GM18517 (cell line): Measurements from ENCODE around the gene PAQR7.

Experiments
- ATAC-seq: cut with Tn5 transposase; IDR thresholded peaks from one replicate; pipeline ENCODE4 v1.9.1; 2021; ENCODE audit warnings: mild to moderate bottlenecking, moderate library complexity; ENCODE audit not compliant: unreplicated experiment

PAQR7 gene, protein sequence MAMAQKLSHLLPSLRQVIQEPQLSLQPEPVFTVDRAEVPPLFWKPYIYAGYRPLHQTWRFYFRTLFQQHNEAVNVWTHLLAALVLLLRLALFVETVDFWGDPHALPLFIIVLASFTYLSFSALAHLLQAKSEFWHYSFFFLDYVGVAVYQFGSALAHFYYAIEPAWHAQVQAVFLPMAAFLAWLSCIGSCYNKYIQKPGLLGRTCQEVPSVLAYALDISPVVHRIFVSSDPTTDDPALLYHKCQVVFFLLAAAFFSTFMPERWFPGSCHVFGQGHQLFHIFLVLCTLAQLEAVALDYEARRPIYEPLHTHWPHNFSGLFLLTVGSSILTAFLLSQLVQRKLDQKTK

DNA sequence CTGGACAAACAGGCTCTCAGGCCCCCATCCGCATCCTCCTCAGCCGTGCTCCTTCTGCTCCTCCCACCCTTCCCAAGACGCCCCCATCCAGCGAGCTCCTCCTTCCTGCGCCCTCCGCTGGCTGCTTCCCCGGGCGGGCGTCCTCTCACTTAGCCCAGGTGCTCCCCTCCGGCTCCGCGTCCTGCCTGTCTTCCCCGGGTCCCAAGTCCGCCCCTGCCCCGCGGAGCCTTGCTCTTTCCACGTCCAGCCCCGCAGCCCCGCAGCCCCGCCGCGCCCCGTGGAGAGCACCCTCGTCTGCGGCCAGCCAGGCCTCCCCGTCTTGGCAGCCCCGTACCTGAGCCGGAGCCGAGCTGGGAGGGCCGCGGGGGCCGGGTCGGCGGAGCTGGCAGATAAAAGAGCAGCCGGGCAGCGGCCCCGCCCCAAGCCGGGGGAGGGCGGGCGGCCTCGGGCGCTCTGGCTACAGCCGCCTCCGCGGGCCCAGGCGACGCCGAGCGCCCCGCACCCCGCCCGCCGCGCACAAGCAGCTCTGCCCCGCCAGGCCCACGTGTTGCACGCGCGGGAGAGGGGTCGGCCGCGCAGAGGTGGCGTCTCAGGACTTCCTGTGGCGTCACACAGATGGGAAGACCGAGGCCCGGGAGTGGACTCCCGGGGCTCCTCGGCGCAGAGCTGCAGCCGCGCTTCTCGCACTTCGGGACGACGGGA is at the start of gene PAQR7:
Gene PAQR7 (minus strand): TSS at position 555 of the 702 bp plus-strand sequence. CDS start 11,869 bp downstream, outside the sequence.
- ATAC-seq, result no peak

DNA sequence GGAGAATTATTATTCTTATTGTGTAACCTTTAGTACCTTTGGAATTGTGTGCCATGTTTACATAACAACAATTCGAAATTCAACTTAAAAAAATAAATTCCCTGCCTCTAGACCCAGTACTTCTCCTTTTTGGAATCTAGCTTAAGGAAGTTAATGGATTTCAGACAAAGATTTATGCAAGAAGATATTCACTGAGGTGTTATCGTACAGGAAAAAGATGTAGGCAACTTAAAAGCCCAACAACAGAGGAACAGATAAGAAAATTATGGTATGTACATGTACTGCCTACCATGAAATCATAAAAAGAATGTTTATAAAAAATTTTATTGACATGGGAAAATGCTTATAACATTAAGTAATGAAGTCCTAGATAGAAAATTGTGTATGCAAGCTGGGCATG is 48.9 kb upstream of the PAQR7 start:
- no peak for ATAC-seq

DNA sequence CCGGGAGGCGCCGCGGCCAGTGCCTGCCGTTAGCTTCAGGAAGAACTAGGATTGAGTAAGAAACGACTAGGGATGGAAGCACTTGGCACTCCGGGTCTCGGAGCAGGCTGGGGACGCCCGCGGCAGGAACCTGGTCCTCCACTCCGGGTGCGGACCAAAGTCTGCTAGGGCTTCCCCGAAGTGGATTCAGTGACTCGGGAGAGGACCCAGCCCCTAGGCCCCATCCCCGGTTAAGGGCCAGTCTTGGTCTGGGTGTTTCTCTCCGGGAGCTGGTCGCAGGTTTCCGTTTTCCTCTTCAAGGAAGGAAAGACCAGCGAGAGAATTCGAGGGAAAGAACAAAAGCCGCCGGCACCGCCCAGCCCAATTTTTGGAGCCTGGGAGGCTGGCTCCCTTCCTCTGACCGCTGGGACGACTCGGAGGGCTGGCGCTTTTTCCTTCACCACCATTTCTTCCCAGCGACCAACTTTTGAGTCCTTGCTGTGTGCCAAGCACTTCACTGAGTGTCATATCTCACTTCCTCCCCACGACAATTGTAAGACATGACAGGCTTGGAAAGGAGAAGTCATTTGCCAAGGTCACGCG is 47.6 kb upstream of the PAQR7 start:
- no peak for ATAC-seq

DNA sequence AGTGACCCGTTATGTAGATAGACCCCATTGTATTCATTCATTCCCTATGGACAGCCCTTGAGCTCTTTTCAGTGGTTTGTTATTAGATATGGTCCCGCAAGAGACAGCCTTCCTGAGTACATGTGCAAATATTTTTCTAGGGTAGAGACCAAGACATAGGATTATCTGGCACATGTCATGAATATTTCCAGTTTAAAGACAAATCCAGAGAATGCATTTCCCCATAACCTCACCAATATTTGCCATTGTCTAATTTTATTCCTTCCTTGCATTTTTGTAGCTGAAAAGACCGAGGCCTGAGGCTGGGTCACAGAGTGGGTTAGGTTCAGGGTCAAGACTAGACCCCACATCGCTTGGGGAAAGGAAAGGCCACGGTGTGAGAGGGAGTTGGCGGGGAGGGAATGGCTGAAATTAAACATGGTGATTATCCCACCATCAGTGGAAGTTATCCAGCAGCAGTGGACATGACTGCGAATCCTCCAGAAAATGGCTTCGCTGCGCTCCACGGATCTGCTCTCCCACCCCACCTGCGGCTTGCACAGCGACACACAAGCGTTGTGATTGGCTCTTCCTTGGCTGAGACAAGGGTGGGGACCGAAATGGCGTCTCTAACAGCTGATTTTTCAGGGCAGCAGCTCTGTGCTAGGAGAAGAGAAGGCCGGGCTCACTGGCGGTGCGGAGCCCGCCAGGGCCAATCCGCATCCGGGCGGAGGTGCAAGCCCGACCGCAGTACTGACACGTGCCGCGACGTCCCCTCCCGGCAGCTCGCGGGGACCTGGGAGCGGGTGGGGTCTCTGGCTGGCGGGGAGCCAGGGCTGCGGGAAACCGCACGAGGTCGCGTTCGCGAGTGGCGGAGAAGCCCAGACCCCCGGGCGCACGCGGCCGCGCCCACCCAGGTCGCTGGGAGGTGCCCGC is 46.8 kb upstream of the PAQR7 start:
- ATAC-seq, result no peak

DNA sequence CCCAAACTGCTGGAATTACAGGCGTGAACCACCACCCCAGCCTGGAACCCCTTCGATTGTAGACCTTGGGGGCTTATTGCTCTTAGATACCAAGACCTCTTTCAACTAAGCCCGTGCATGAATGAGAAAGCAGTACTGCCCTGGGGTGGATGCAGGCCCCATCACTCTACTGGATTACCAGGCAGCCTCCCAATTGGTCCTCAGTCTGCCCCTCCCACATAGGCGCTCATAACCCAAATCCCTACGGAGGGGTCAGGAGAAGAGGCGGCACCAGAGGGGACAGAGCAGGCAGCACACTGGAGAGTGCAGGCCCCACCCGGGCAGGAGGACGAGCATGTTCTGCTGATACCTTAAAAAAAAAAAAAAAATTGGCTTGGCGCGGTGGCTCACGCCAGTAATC is 43.1 kb upstream of the PAQR7 start:
- ATAC-seq, result no peak

DNA sequence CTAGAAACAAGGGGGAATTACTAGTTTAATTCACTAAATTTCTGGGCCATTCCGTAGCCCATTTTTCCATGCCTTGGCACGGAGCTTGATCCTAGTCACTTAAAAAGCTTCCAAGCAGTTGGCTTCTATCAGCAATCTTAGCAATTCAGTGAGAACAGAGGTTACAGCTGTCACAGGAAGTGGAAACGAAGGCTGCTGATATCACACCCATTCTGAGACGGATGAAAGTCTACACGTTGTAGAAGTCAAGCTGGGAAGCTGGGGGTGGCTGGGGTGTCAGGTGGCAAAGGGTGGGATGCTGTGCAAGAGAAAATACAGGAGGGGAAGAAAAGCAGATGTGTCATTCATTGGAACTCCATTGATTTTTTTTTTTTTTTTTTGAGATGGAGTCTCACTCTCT is 42.5 kb upstream of the PAQR7 start:
- no peak for ATAC-seq

DNA sequence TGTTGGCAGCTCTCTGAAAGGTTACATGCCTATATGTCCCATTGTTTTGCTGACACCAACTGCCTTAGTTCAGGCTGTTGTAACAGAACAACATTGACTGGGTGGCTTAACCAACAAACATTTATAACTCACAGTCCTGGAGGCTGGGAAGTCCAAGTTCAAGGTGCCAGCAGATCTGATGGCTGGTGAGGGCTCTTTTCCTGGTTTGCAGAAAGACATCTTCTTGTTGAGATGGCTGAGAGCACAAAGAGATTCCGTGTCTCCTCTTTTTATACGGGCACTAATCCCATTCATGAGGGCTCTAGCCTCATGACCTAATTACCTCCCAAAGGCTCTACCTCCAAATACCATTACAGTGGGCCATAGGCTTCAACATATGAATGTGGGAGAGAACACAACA is 41.0 kb upstream of the PAQR7 start:
- no peak for ATAC-seq

DNA sequence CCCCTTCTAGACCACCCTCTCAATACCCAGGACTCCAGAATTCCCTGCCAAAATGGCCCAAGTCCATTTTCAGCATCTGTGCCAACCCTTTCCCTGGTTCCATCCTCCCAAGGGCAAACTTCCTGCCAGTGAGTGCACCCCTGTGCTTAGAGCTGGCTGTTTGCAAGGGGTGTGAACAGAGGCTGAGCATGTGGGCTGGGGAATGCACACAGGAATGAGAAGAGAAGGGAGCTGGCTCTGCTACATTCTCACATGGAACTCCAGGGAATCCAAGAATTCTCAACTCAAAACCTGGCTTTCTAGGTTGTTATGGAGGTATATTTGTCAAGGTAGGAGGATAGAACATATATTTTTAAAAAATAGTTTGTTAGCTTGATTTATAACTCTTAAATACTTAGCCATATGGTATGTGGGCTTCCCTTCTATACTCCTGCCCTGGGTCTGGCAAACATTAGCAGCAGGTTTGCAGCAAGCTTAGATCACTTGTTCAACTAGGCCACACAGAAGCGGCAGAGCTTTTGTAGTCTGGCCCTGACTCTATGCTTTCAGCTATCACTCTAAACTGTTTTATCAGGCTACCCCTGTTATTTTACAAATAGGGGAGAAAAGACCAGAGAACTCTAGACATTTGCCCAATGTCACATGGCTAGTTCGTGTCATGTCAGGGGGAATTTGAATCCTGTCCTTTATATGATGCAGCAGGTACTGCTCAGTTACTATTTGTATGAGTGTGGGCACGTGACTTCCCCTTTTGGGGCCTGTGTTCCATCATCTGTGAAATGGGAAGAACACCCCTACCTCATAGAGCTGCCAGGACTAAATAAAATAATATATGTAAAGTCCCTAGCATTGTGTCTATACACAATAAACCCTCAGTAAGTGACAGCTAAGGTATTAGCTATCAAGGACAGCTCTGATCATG is 38.8 kb upstream of the PAQR7 start:
- ATAC-seq, result no peak

DNA sequence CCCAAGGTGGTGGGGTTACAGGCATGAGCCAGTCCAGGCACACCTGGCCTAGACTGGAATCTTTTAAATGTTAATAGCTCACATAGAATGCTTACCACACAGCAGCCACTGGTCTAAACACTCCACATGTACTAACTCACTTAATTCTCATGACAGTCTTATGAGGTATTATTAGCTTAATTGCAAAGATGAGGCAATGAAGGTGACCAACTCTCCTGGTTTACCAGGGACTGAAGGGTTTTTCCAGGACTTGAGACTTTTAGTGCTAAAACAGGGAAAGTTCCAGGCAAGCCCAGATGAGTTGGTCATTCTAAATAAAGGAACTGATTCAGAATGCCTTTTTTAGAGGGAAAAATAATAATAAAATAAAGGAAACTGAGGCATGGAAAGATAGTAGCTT is 37.7 kb upstream of the PAQR7 start:
- no peak for ATAC-seq

DNA sequence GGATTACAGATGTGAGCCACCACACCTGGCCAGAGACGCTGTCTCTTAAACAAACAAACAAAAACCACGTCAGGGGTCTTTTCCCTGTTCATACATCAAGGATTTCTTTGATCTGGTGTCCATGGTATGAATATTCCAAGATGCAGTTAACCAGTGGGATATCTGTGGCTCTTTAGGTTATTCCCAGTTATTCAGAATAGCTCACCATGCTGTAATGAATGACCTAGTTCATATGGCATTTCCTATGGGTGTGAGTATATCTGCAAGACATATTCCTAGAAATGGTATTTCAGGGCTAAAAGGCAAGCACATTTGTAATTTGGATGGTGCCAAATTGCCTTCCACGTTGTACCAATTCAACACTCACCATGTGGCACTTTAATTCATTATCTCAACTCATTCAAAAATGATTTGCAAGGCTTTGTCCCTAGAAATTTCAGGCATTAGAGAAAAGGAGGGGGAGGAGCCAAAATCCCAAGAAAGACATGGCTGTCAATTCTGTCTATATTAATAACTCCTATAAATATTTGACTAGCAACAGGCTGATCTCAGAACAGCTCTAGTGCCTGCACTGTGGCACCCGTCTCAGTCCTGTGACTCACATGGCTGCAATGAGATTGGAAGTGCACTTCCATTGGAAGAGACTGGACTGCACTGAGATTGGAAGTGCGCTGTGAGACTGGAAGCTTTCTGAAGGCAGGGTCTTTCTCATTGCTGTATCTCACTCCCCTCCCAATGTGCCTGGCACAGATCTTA is 36.7 kb upstream of the PAQR7 start:
- no peak for ATAC-seq

DNA sequence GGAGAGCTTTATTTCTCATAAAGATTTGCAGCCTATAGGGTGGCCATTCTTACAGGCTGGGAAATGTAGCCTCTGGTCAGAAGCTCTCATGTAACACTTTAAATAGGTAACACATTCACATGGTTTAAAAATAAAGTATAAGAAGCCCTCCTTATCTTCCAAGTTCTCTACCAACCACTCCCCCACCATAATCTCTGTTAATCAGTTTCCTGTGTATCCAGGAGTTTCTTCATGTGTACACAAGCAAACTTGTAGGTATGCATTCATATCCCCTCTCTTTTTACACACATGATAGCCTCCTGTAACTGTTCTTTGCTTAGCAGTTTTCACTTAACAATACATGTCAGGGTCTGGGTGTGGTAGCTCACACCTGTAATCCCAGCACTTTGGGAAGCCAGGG is 35.7 kb upstream of the PAQR7 start:
- ATAC-seq, result no peak

DNA sequence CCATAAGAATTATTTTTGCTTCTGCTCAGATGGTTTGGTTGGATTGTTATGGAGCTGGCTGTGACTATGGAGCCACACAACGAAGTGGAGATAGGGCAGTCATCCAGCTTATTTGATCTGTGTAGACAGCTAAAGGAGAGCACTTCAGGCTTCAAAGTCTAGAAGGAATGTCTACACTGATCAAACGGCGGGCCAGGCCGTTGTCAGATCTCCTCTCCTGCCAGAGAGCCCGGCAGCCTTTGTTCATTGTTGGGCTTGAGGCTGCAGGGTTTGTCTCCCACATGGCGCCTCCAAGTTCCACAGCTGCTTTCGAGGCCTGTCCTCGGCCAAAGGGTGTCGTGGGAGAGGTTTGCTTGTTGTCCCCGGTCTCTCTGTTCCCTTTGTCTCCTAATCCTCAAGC is 33.5 kb upstream of the PAQR7 start:
- no peak for ATAC-seq

DNA sequence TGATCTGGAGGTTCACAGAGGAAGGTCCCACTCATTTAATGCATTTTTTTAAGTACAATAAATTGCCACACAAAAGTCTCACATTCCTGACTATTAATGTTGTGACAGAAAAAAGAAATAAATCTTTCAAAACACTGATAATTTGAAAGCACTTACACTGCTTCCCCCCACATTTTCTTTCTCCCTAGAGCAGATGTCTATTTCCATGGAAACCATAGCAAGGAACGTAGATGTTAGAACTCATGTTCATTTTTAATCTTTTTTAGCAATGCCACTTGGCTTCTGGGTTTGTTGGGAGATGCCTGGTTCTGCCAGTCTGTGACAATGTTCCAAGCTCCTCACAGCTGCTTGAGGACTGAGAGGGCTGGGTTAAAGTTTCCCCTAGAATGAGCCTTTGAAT is 32.7 kb upstream of the PAQR7 start:
- no peak for ATAC-seq

DNA sequence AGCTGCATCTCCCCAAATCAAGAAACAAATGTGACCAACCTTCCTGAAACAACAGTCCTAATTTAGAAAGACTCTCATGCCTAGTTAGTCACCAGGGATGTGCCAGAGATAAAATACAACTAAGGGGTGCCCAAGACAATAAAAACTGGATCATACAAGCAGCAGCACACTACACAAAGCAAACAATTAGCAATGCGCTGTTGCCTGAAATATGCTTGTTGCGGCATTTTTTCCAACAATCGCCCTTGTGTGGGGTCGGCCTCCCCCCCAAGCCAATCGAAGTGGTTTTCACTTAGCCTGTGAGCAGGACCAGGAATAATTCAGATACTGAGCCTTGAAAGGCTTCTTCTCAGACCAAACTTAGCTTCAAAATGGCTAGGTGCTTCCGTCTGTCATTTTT is 32.1 kb upstream of the PAQR7 start:
- no peak for ATAC-seq

DNA sequence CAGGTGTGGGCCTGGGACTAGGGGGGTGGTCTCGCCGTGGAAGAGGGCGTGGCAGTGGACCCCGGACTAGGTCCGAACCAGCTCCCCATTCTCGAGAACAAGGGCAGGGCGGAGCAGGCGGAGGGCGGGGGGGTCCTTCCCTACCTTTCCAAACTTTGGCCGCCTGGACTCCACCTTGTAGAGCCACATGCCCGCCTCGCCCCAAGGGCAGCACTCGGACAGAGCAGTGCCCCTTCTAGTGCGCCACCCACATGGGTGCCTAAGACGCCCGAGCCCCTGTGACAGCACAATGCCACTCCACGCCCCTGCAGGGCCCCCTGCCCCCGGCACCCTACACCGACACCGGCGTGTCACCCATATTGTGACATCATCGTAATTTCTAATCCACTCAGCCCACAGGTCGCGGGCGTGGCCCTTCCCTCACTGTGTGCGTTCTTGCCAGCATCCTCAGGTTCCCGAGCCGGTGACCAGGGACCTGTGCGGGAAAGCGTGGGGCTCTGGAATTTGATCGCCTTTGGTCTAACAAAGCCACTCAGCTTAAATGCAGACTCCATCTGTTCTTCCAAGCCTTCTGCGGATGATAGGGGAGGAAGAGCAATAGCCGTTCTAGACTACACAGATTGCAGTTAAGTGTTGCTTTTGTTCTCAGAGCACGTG is 31.3 kb upstream of the PAQR7 start:
- no peak for ATAC-seq

DNA sequence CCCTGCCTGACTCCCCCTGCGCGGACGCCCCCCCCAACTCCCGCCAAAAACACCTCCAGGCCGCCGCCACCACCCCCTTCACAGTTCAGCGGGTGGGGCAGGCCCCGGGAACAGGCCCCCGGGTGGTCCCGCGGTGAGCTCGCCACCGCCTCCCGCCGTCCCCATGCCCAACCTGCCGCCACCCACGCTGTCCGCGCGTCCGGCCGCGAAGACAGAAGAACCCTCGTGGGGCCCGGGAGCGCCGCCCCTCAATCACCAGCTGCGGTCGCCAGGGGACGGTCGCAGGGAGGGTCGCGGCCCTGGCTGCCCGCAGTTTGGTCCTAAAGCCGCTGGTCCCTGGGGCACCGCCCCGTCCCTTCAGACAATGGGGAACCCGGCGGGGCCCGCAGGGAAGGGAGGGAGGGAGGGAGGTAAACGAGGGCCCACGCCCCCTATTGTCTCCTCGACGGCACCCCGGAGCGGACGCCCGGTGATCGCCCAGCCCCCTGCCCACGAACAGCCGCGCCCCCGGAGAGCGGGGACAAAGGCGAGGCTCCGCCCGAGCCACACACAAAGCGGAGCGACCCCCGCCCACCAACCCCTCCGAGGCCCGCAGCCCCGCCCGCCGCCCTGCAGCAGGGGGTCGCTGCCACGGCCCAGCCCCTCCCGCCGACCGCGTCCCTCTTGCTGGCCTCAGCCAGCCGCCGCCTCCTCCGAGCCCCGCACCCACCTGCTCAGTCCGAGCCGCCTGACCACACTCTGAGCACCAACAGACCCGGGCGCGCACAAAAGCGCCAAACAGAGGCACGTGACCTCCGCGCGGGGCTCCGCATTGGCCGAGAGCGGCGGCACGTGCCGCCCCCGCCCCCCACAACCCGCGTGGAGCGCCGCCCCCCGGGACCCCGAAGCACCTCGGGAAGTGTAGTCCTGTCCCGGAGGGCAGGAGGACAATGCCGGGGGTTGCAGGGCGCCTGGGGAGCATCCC is 30.5 kb upstream of the PAQR7 start, which contains the start of gene STMN1:
Gene STMN1 (minus strand): TSS at position 740 of the 964 bp plus-strand sequence. CDS start 1,743 bp downstream, outside the sequence.
- peak; percentile 72 for ATAC-seq

DNA sequence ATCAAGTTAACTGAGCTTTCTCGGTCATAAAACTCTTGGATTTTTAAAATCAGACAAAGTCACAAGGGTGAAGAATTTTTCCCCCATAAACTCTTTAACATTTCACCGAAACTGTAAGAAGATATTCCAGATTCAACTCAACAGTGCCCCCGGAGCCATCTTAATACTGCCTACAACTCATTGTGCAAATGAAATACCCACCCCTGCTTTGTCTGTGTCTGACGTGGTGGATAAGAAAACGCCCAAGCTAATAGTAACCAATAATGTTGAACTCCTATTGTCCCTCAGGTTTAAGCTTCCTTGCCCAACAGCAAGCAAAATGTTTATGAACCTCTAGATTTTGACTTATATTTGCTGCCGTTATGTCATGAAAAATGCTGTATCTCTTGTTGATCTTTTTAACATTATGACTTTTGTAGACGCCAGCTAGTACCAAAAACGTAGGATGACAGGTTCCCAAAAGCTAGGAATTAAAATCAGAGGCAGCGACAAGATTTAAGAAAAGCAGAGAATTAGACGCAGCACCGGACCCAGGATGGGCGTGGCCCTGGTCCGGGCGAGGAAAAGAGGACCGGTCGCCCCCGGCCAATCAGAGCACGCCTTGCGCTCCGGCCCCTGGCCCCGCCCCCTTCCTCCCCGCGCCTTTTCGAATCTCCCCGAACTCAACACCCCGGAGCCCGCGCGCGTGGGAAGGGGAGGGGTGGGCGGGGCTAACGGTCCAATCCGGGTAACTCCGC is 29.6 kb upstream of the PAQR7 start:
- peak; percentile 43 for ATAC-seq
